ENCODE measurements around the gene PHLDB3.
"Not testable (repeated sequence)": the region's sequence is repeated elsewhere in the genome, so short reads cannot be mapped to it uniquely, and the experiment has no call there.

Gene PHLDB3

GRCh38 chr19:43439032-43439708 lies 65.4 kb downstream of the PHLDB3 start:
- DNase-seq, result no peak

- no peak for DNase-seq
Observed at GRCh38 chr19:43438291-43439031, 66.1 kb downstream of the PHLDB3 start.

DNA sequence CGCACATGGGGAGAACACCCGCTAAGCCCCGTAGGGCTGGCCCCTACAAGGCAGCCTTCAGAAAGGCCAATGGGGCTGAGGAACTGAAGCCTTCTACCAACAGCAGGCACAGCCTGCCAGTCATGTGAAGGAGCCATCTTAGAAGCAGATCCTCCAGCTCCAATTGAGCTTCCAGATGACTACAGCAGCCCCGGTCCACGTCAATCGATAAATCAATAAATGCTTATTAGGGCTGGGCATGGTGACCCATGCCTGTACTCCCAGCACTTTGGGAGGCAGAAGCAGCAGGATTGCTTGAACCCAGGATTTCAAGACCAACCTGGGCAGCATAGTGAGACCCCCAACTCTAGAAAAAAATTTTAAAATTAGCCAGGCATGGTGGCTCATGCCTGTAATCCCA lies 66.8 kb downstream of the PHLDB3 start:
- no peak for DNase-seq

DNA sequence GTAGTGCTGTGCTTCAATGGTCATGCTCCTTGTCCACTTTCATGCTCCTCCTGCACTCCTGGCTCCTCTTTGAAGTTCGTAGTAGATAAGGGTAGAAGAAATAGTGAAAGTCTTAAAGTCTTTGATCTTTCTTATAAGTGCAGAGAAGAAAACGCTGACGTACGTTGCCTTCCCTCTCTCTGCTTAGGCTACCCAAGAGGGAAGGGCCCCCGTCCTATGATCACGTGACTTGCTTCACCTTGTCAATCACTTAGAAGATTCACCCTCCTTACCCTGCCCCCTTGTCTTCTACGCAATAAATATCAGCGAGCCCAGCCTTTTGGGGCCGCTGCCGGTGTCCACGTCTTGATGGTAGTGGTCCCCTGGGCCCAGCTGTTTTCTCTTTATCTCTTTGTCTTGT lies 67.3 kb downstream of the PHLDB3 start:
- DNase-seq, result not testable (repeated sequence)

DNA sequence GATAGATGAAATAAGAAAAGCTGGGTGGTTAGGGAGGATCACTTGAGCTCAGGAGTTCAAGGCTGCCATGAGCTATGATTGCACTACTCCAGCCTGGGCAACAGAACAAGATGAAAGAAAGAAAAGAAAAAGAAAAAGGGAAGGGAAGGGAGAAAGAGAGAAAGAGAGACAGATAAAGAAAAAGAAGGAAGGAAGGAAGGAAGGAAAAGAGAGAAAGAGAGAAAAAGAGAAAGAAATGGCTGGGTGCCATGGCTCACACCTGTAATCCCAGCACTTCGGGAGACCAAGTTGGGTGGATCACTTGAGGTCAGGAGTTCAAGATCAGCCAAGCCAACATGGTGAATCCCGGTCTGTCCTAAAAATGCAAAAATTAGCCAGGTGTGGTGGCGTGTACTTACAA lies 68.8 kb downstream of the PHLDB3 start:
- DNase-seq, result no peak

- DNase-seq, result no peak
Observed at GRCh38 chr19:43433689-43434088, 70.9 kb downstream of the PHLDB3 start.

- DNase-seq, result no peak
Observed at GRCh38 chr19:43433358-43433673, 71.2 kb downstream of the PHLDB3 start.

DNA sequence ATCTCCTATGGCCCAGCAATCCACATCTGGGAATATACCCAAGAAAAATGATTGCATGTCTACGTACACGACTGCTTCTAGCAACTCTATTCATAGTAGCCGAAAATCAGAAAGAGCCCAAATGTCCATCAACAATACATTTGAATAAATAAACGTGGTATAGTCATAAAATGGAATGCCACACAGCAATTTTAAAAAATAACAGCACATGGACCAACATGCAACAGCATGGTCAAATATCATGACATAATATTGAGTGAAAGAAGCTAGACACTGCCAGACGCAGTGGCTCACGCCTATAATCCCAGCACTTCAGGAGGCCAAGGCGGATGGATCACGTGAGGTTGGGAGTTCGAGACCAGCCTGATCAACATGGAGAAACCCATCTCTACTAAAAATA lies 73.6 kb downstream of the PHLDB3 start:
- DNase-seq, result no peak

- no peak for DNase-seq
Observed at GRCh38 chr19:43430142-43430710, 74.3 kb downstream of the PHLDB3 start.

GRCh38 chr19:43429395-43429794 lies 75.2 kb downstream of the PHLDB3 start:
- DNase-seq, result no peak

- DNase-seq, result no peak
Observed at GRCh38 chr19:43425567-43426392, 78.8 kb downstream of the PHLDB3 start.
